H9 (cell line): ENCODE data around the gene CCDC180. TPM values are rescaled to one million over a fixed set of nuclear protein-coding genes. Genes with fewer than 3 reads are reported as not detected.

Experiments
- DNase-seq: peaks from one replicate; pipeline ENCODE4 v3.0.0-alpha.2; 2017
- H2AFZ ChIP-seq: one replicate; pipeline ENCODE4 v1.6.1; 2013; ENCODE audit warnings: mild to moderate bottlenecking, low read length, control low read depth, moderate library complexity
- H2AK5ac ChIP-seq: 2 replicates; pipeline ENCODE4 v1.6.1; 2013; ENCODE audit warnings: low read length, control low read depth, mixed read lengths; ENCODE audit not compliant: insufficient read length
- H2BK120ac ChIP-seq: one replicate; pipeline ENCODE4 v1.6.1; 2013; ENCODE audit warnings: low read depth, mild to moderate bottlenecking, low read length, control low read depth, inconsistent platforms; ENCODE audit not compliant: poor library complexity, severe bottlenecking
- H2BK12ac ChIP-seq: 2 replicates; pipeline ENCODE4 v1.6.1; 2013; ENCODE audit warnings: low read length, control low read depth, mixed read lengths, low read depth; ENCODE audit not compliant: insufficient read length
- H2BK15ac ChIP-seq: 2 replicates; pipeline ENCODE4 v1.6.1; 2013; ENCODE audit warnings: low read depth, low read length, control low read depth
- H2BK20ac ChIP-seq: one replicate; pipeline ENCODE4 v1.6.1; 2013; ENCODE audit warnings: low read depth, mild to moderate bottlenecking, low read length, control low read depth, inconsistent platforms; ENCODE audit not compliant: poor library complexity, severe bottlenecking
- H2BK5ac ChIP-seq: 2 replicates; pipeline ENCODE4 v1.6.1; 2013; ENCODE audit warnings: low read length, control low read depth, mixed read lengths; ENCODE audit not compliant: insufficient read length
- H3K14ac ChIP-seq: 2 replicates; pipeline ENCODE4 v1.6.1; 2013; ENCODE audit warnings: low read length, control low read depth; ENCODE audit not compliant: insufficient read depth
- H3K18ac ChIP-seq: 2 replicates; pipeline ENCODE4 v1.6.1; 2013; ENCODE audit warnings: low read depth, mild to moderate bottlenecking, mixed read lengths, low read length, control low read depth; ENCODE audit not compliant: insufficient read length
- H3K23ac ChIP-seq: 2 replicates; pipeline ENCODE4 v1.6.1; 2013; ENCODE audit warnings: low read length, control low read depth, mixed read lengths, low read depth; ENCODE audit not compliant: insufficient read length
- H3K23me2 ChIP-seq: 2 replicates; pipeline ENCODE4 v1.6.1; 2013; ENCODE audit warnings: low read depth, mild to moderate bottlenecking, mixed read lengths, low read length, control low read depth; ENCODE audit not compliant: insufficient read length, poor library complexity, severe bottlenecking
- H3K27ac ChIP-seq: 2 replicates; pipeline ENCODE4 v1.5.1; 2013; ENCODE audit warnings: low read length, control low read depth, mixed read lengths, low read depth; ENCODE audit not compliant: insufficient read length
- H3K27me3 ChIP-seq: 2 replicates; pipeline ENCODE4 v1.6.1; 2013; ENCODE audit warnings: low read length, control low read depth, inconsistent platforms; ENCODE audit not compliant: insufficient read depth
- H3K4ac ChIP-seq: 2 replicates; pipeline ENCODE4 v1.6.1; 2013; ENCODE audit warnings: low read depth, mild to moderate bottlenecking, control low read depth, inconsistent platforms, low read length, moderate library complexity
- H3K4me1 ChIP-seq: 2 replicates; pipeline ENCODE4 v1.6.1; 2013; ENCODE audit warnings: low read length, control low read depth, inconsistent platforms; ENCODE audit not compliant: insufficient read depth
- H3K4me2 ChIP-seq: 2 replicates; pipeline ENCODE4 v1.6.1; 2013; ENCODE audit warnings: low read length, control low read depth, mixed read lengths; ENCODE audit not compliant: insufficient read length, insufficient read depth
- H3K56ac ChIP-seq: 2 replicates; pipeline ENCODE4 v1.6.1; 2013; ENCODE audit warnings: low read depth, mild to moderate bottlenecking, mixed read lengths, low read length, control low read depth; ENCODE audit not compliant: insufficient read length
- H3K79me1 ChIP-seq: 2 replicates; pipeline ENCODE4 v1.6.1; 2013; ENCODE audit warnings: low read depth, mild to moderate bottlenecking, moderate library complexity, low read length, control low read depth, inconsistent platforms; ENCODE audit not compliant: insufficient read depth, poor library complexity, severe bottlenecking
- H3K79me2 ChIP-seq: 2 replicates; pipeline ENCODE4 v1.6.1; 2013; ENCODE audit warnings: low read length, control low read depth, inconsistent platforms; ENCODE audit not compliant: insufficient read depth
- H3K9ac ChIP-seq: 2 replicates; pipeline ENCODE4 v1.6.1; 2013; ENCODE audit warnings: low read length, control low read depth, mixed read lengths; ENCODE audit not compliant: insufficient read length; ENCODE audit errors: extremely low read depth
- H3K9me3 ChIP-seq: one replicate; pipeline ENCODE4 v1.6.1; 2013; ENCODE audit warnings: low read depth, low read length, inconsistent platforms; ENCODE audit not compliant: control insufficient read depth
- H3T11ph ChIP-seq: one replicate; pipeline ENCODE4 v1.6.1; 2013; ENCODE audit warnings: mild to moderate bottlenecking, low read length, control low read depth, inconsistent platforms
- H4K20me1 ChIP-seq: one replicate; pipeline ENCODE4 v1.6.1; 2013; ENCODE audit not compliant: control insufficient read depth, insufficient read length, insufficient read depth
- H4K5ac ChIP-seq: 2 replicates; pipeline ENCODE4 v1.6.1; 2013; ENCODE audit warnings: low read depth, mild to moderate bottlenecking, mixed read lengths, low read length, control low read depth; ENCODE audit not compliant: insufficient read length
- H4K8ac ChIP-seq: replicated peaks from 2 replicates; pipeline ENCODE4 v1.6.1; 2013; ENCODE audit warnings: low read length, control low read depth, mixed read lengths, low read depth; ENCODE audit not compliant: insufficient read length
- H4K91ac ChIP-seq: 2 replicates; pipeline ENCODE4 v1.6.1; 2013; ENCODE audit warnings: low read depth, mild to moderate bottlenecking, moderate library complexity, mixed read lengths, low read length, control low read depth; ENCODE audit not compliant: insufficient read length
- H3K27ac Mint-ChIP-seq, 3 experiments: 2 replicates in 2 of 3; 3 replicates in 1 of 3; pipeline ENCODE4 v1.8.0; 2020 to 2021; ENCODE audit warnings: mixed read lengths in 3 of 3, mild to moderate bottlenecking in 1 of 3, moderate library complexity in 1 of 3
- H3K27me3 Mint-ChIP-seq: 2 replicates; pipeline ENCODE4 v1.8.0; 2021; ENCODE audit warnings: low read depth, mild to moderate bottlenecking, moderate library complexity, mixed read lengths
- H3K36me3 Mint-ChIP-seq, 3 experiments: 2 replicates in 2 of 3; 3 replicates in 1 of 3; pipeline ENCODE4 v1.8.0; 2020 to 2021; ENCODE audit warnings: low read depth in 3 of 3, mixed read lengths in 3 of 3; ENCODE audit not compliant: insufficient read depth in 1 of 3
- H3K4me1 Mint-ChIP-seq, 2 experiments: 2 replicates each; pipeline ENCODE4 v1.8.0; 2020; ENCODE audit warnings: mixed read lengths in 2 of 2
- H3K4me3 Mint-ChIP-seq, 2 experiments: 2 replicates in 1 of 2; 3 replicates in 1 of 2; pipeline ENCODE4 v1.8.0; 2020 to 2021; ENCODE audit warnings: mild to moderate bottlenecking in 2 of 2, mixed read lengths in 2 of 2, moderate library complexity in 1 of 2
- H3K9me3 Mint-ChIP-seq, 2 experiments: 2 replicates in 1 of 2; 3 replicates in 1 of 2; pipeline ENCODE4 v1.8.0; 2020; ENCODE audit warnings: mild to moderate bottlenecking in 2 of 2, mixed read lengths in 2 of 2, moderate library complexity in 1 of 2
- WGBS: extraction: QIAGEN DNeasy Blood & Tissue Kit; methylation state at CpG from one replicate; pipeline ENCODE4 v1.1.7; 2013; ENCODE audit warnings: missing lambda C conversion rate, low lambda C conversion rate, mixed read lengths; ENCODE audit not compliant: insufficient read length; ENCODE audit errors: extremely low coverage; 5-methylcytosine and 5-hydroxymethylcytosine counted together
- total RNA-seq: library from RNA; stranded (reverse); gene quantifications from 2 replicates; pipeline ENCODE4 v1.2.1, GENCODE V29; 2021
- TF ChIP-seq, protein P1 (sequence below): fragments of 200-600 bp; sonication (generic); conservative IDR thresholded peaks from 3 replicates; pipeline ENCODE4 v1.8.0; 2021; ENCODE audit warnings: antibody characterized with exemption, mild to moderate bottlenecking

The CCDC180 gene
- total RNA-seq, 1 experiment from 2014 or later = 5.9 TPM

- H3K27ac Mint-ChIP-seq = peak overlapping the region in 1 of 3 experiments; percentile 78; a peak in 2 of 7 replicates
- peaks cover 5% of the 10 kb centered on the region; the same call in 1 of the 2 replicates for H3K4me1 ChIP-seq
- no peak overlapping the region for H2BK12ac ChIP-seq
- H3K56ac ChIP-seq = no peak overlapping the region
- TF ChIP-seq, protein P1, sequence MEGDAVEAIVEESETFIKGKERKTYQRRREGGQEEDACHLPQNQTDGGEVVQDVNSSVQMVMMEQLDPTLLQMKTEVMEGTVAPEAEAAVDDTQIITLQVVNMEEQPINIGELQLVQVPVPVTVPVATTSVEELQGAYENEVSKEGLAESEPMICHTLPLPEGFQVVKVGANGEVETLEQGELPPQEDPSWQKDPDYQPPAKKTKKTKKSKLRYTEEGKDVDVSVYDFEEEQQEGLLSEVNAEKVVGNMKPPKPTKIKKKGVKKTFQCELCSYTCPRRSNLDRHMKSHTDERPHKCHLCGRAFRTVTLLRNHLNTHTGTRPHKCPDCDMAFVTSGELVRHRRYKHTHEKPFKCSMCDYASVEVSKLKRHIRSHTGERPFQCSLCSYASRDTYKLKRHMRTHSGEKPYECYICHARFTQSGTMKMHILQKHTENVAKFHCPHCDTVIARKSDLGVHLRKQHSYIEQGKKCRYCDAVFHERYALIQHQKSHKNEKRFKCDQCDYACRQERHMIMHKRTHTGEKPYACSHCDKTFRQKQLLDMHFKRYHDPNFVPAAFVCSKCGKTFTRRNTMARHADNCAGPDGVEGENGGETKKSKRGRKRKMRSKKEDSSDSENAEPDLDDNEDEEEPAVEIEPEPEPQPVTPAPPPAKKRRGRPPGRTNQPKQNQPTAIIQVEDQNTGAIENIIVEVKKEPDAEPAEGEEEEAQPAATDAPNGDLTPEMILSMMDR = no peak
- no peaks in the 10 kb centered on the region for H4K20me1 ChIP-seq
- H2AK5ac ChIP-seq = no peak overlapping the region
- no peaks in the 10 kb centered on the region for H3K9me3 Mint-ChIP-seq
- no peak overlapping the region for H3K18ac ChIP-seq
- no peak overlapping the region for H2BK15ac ChIP-seq
- no peak overlapping the region for H3K9ac ChIP-seq
- H3K27me3 Mint-ChIP-seq = no peaks in the 10 kb centered on the region
- peaks cover 0 to 5% (median 0%) of the 10 kb centered on the region in 3 experiments; a peak in 2 of 7 replicates for H3K36me3 Mint-ChIP-seq
- H3K23ac ChIP-seq = no peak overlapping the region
- no peaks in the 10 kb centered on the region for H3K23me2 ChIP-seq
- peaks cover 25 to 36% of the 10 kb centered on the region in 2 experiments for H3K4me1 Mint-ChIP-seq
- no peak overlapping the region for H2AFZ ChIP-seq
- no peak overlapping the region for H3K14ac ChIP-seq
- H3K9me3 ChIP-seq = no peaks in the 10 kb centered on the region
- H3K27me3 ChIP-seq = no peaks in the 10 kb centered on the region
- H3T11ph ChIP-seq = no peak overlapping the region
- H2BK5ac ChIP-seq = no peak overlapping the region
- no peaks in the 10 kb centered on the region for H3K79me2 ChIP-seq
- H4K5ac ChIP-seq = no peak overlapping the region
- no CpG with 5 or more reads among the region's 4 CpGs for WGBS
- H4K8ac ChIP-seq = no peak overlapping the region
- no peak for DNase-seq
- H3K4me2 ChIP-seq = no peak overlapping the region
- no peak overlapping the region for H3K27ac ChIP-seq
- peak overlapping the region in 1 of 2 experiments; percentile 68; a peak in 2 of 5 replicates for H3K4me3 Mint-ChIP-seq
- no peak overlapping the region for H2BK20ac ChIP-seq
- H3K79me1 ChIP-seq = no peaks in the 10 kb centered on the region
- no peak overlapping the region for H4K91ac ChIP-seq
- H3K4ac ChIP-seq = no peak overlapping the region
- H2BK120ac ChIP-seq = no peak overlapping the region
Observed at GRCh38 chr9:97272072-97272471, 35.4 kb upstream of the CCDC180 start.
